Measurements from ENCODE around the gene PACSIN2.

Gene PACSIN2

GRCh38 chr22:42878561-42879305 is 136.2 kb downstream of the PACSIN2 start:
- no peak for DNase-seq

- DNase-seq, result no peak
Measured at GRCh38 chr22:42877597-42878340, 137.2 kb downstream of the PACSIN2 start.

GRCh38 chr22:42877158-42877557 is 137.8 kb downstream of the PACSIN2 start:
- DNase-seq, result no peak

GRCh38 chr22:42876041-42876440 is 138.9 kb downstream of the PACSIN2 start:
- DNase-seq, result no peak

GRCh38 chr22:42874010-42874409 is 140.9 kb downstream of the PACSIN2 start:
- no peak for DNase-seq

GRCh38 chr22:42873356-42873755 is 141.6 kb downstream of the PACSIN2 start:
- DNase-seq, result no peak

- no peak for DNase-seq
Measured at GRCh38 chr22:42872821-42873220, 142.1 kb downstream of the PACSIN2 start.

GRCh38 chr22:42871146-42872050 is 143.6 kb downstream of the PACSIN2 start:
- DNase-seq, result no peak

- no peak for DNase-seq
Measured at GRCh38 chr22:42869888-42870480, 145.0 kb downstream of the PACSIN2 start.

- no peak for DNase-seq
Measured at GRCh38 chr22:42869463-42869862, 145.5 kb downstream of the PACSIN2 start.

GRCh38 chr22:42868751-42869251 is 146.1 kb downstream of the PACSIN2 start:
- no peak for DNase-seq

- no peak for DNase-seq
Measured at GRCh38 chr22:42866100-42866499, 148.8 kb downstream of the PACSIN2 start.

GRCh38 chr22:42865536-42865935 is 149.4 kb downstream of the PACSIN2 start:
- no peak for DNase-seq

- DNase-seq, result peak; percentile 24 to 68
Measured at GRCh38 chr22:42863349-42863961, 151.5 kb downstream of the PACSIN2 start.

- DNase-seq, result no peak
Measured at GRCh38 chr22:42862045-42862734, 152.8 kb downstream of the PACSIN2 start.

- no peak for DNase-seq
Measured at GRCh38 chr22:42860968-42861367, 154.0 kb downstream of the PACSIN2 start.

- DNase-seq, result no peak
Measured at GRCh38 chr22:42857845-42858481, 157.0 kb downstream of the PACSIN2 start.

- DNase-seq, result peak; percentile 95 to 96
Measured at GRCh38 chr22:42856865-42857704, 157.9 kb downstream of the PACSIN2 start, which contains the start of gene ARFGAP3. ARFGAP3 (minus strand) TSS chr22:42857273; CDS start chr22:42857182, 91 bp downstream.

GRCh38 chr22:42856179-42856864 is 158.6 kb downstream of the PACSIN2 start:
- DNase-seq, result peak; percentile 58 to 63

All from stimulated activated CD4-positive, alpha-beta T cell treated with anti-CD3 and anti-CD28 coated beads, Interleukin-2, amount 100 ng/mL, for 24 hours (primary cell).